SK-N-MC (cell line): ENCODE data around the gene IQSEC3.

ENCODE experiments used
- DNase-seq: peaks from one replicate; pipeline ENCODE4 v3.0.0-alpha.2; 2011; ENCODE audit warnings: low read depth, low spot score
- H3K27ac ChIP-seq: fragments of 200-600 bp; sonication (generic); 2 replicates; pipeline ENCODE4 v1.5.1; 2016; ENCODE audit warnings: mixed run types
- H3K36me3 ChIP-seq: fragments of 200-600 bp; sonication (generic); 2 replicates; pipeline ENCODE4 v1.6.1; 2017; ENCODE audit warnings: antibody characterized with exemption, low read length, mixed read lengths; ENCODE audit not compliant: insufficient read depth
- H3K4me3 ChIP-seq: fragments of 200-600 bp; sonication (generic); 2 replicates; pipeline ENCODE4 v1.5.1; 2016
- H3K9ac ChIP-seq: fragments of 200-600 bp; sonication (generic); 2 replicates; pipeline ENCODE4 v1.8.0; 2017; ENCODE audit warnings: mixed run types, mixed read lengths; ENCODE audit not compliant: insufficient read length
- H3K9me3 ChIP-seq: fragments of 200-600 bp; sonication (generic); 2 replicates; pipeline ENCODE4 v1.6.1; 2017; ENCODE audit warnings: low read depth, mild to moderate bottlenecking, antibody characterized with exemption, low read length, moderate library complexity, mixed read lengths
- EZH2 ChIP-seq: fragments of 200-600 bp; sonication (generic); IDR thresholded peaks from one replicate; pipeline ENCODE4 v1.6.1; 2017; ENCODE audit warnings: antibody characterized with exemption
- FOXP2 ChIP-seq: optimal IDR thresholded peaks from 2 replicates; pipeline ENCODE3; 2011; ENCODE audit warnings: mild to moderate bottlenecking, moderate library complexity; ENCODE audit not compliant: insufficient read depth; ENCODE audit errors: extremely low read length, control extremely low read depth
- POLR2AphosphoS5 ChIP-seq: IDR thresholded peaks from 2 replicates; pipeline ENCODE4 v1.6.1; 2012; ENCODE audit warnings: mild to moderate bottlenecking, low read depth, low read length, borderline replicate concordance

Gene IQSEC3

DNA sequence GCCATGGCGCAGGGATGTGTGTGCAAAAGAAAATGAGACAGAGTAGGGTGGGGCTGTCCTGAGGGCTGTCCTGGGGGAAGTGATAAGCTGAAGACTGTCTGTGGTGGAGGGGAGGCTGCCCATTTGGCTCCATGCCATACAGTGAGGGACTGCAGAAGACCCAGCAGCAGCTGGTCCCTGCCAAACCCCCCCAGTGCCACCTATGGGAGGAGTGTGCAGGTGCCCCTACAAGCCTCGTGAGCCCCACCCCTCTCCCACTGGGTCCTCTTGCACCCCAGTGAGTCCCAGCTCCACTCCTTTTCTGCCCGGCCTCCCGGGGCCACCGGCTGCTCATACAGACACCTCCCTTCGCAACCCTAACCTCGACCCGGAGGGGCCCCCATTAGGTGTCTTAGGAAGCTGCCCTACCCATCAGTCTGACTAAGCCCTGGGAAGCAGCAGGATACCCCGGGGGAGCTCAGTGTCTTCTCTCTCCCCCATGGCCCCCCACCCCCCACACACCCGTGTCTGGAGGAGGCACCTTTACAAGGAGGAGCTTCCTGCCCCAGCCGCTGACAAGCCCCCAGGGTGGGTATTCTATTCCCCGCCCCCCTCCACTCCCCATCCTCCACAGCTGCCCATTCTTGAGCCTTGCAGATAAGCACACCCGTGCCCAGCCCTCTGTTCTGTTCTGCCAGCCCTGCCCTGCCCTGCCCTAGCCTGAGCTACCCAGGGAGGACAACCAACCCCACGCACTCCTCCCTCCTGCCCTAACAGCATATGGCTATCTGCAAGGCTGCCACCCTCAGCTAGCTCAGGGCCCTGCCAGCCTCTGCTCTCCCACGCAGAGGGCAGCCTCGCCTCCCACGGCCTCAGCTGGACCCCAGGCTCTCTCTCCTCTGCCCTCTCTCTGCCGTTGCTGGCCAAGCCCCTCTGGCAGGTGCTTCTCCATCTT is 105.4 kb downstream of the IQSEC3 start:
- Histone ChIP-seq H3K36me3 (no peaks in the 10 kb centered on the region), H3K27ac (no peak overlapping the region), H3K4me3 (no peak overlapping the region), H3K9ac (no peak overlapping the region), H3K9me3 (no peaks in the 10 kb centered on the region)
- no peak for DNase-seq
- TF ChIP-seq POLR2AphosphoS5, result no peak
- no peak for TF ChIP-seq FOXP2
- TF ChIP-seq EZH2, result no peak

DNA sequence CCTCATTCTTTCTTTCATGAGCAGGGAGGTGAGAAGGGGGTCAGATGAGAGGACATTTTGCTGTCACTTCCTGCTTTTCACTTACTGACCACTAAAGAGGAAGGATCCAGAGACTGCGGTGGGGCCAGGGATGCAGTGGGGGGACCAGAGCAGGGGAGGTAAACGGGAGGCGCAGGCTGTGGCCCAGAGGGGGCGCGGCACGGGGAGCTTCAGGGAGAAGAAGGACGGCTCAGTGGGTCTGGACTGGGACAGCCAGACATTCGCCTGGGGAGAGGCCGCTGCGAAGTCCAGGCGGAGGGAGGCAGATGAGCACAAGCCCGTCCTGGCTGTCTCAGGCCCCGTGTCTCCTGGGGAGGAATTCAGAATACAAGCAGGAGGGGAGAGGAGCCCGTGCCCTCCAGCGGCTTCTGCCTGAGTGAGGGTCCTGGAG is 106.2 kb downstream of the IQSEC3 start:
- no peak for DNase-seq
- H3K9ac ChIP-seq, result no peak overlapping the region

DNA sequence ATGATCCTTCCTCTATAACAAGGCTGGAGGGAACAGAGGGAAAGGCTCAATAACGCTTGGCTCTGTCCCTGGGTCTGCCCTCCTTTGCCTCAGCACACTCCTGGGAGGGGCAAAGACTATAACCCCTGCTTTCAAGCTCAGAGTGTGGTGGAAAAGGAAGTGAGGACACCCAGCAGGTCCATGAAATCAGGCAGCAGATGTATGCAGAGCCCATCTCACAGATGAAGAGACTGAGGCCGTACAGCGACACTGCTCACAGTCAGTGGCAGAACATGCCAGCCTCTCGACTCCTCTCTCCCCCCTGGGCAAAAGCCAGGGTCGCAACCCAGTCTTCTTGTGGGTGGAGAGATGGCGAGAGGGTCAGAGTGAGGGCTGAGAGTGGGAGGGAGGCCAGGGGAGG is 107.6 kb downstream of the IQSEC3 start:
- no peak overlapping the region for H3K27ac ChIP-seq
- H3K9me3 ChIP-seq, result no peaks in the 10 kb centered on the region
- DNase-seq, result no peak
- no peaks in the 10 kb centered on the region for H3K36me3 ChIP-seq
- no peak overlapping the region for H3K4me3 ChIP-seq
- no peak overlapping the region for H3K9ac ChIP-seq
- TF ChIP-seq EZH2, result no peak
- no peak for TF ChIP-seq POLR2AphosphoS5
- TF ChIP-seq FOXP2, result no peak

More for the DNA sequence above, 106.2 kb downstream of the IQSEC3 start:
- no peak for TF ChIP-seq POLR2AphosphoS5
- no peak for TF ChIP-seq EZH2
- TF ChIP-seq FOXP2, result no peak
- no peak overlapping the region for H3K4me3 ChIP-seq
- no peak overlapping the region for H3K27ac ChIP-seq
- no peaks in the 10 kb centered on the region for H3K9me3 ChIP-seq
- H3K36me3 ChIP-seq, result no peaks in the 10 kb centered on the region

DNA sequence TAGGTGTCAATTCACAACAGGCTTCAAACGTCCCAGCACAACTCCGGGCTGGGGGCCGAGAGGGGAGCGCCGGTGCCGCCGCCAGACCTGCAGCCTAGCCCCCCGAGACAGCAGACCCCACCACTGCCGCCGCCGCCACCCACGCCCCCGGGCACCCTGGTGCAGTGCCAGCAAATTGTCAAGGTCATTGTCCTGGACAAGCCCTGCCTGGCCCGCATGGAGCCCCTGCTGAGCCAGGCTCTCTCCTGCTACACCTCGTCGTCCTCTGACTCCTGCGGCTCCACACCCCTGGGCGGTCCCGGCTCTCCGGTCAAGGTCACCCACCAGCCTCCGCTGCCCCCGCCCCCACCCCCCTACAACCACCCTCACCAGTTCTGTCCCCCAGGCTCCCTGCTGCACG is 108.0 kb downstream of the IQSEC3 start:
- DNase-seq, result no peak
- H3K4me3 ChIP-seq, result no peak overlapping the region
- H3K27ac ChIP-seq, result no peak overlapping the region
- H3K9ac ChIP-seq, result no peak overlapping the region
- H3K36me3 ChIP-seq, result no peaks in the 10 kb centered on the region
- TF ChIP-seq FOXP2 (no peak), POLR2AphosphoS5 (no peak), EZH2 (no peak)
- no peaks in the 10 kb centered on the region for H3K9me3 ChIP-seq

DNA sequence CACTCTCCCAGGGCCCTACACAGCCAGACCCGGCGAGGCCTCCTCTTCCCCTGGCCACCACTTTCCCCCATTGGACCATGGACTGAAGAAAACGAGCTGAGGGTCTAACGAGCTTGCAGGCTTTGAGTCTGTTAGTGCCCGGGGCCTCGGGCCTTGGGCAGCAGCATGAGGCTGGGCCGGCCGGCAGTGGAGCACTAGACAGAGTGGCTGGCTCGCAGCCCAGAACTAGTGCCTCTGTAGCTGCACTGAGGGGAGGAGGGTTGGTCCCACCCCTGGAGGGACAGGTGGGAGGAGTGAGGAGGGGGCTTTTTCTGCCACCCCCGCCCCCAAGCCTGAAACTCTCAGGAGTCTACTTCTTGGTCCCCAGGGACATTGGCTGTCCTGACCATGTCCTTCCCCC is 108.7 kb downstream of the IQSEC3 start:
- no peak for DNase-seq
- no peak overlapping the region for H3K27ac ChIP-seq

DNA sequence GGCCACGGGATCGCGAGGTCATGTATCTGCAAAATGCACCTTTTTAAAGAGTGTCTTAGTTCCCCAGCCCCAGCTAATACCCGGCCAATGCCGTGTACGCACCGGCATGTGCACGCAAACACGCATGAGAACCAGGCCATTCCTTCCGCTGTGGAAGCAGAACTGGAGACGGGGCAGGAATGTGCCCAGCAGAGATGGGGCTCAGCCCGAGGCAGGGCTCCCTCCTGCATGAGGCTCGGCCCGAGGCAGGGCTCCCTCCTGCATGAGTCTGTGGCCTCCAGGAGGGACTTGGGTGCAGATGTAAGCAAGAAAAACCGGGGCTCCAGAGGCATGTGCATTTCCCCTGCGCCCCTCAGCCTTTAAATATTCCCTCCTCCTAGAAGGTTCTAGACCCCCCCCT is 109.2 kb downstream of the IQSEC3 start:
- no peak for TF ChIP-seq FOXP2
- TF ChIP-seq EZH2, result no peak
- TF ChIP-seq POLR2AphosphoS5, result no peak
- H3K4me3 ChIP-seq, result no peak overlapping the region
- no peak for DNase-seq
- no peak overlapping the region for H3K9ac ChIP-seq
- no peaks in the 10 kb centered on the region for H3K9me3 ChIP-seq
- no peaks in the 10 kb centered on the region for H3K36me3 ChIP-seq
- H3K27ac ChIP-seq, result no peak overlapping the region

More for the DNA sequence above, 108.7 kb downstream of the IQSEC3 start:
- Histone ChIP-seq H3K9ac (no peak overlapping the region), H3K4me3 (no peak overlapping the region), H3K36me3 (no peaks in the 10 kb centered on the region), H3K9me3 (no peaks in the 10 kb centered on the region)
- TF ChIP-seq POLR2AphosphoS5, result no peak
- no peak for TF ChIP-seq FOXP2
- no peak for TF ChIP-seq EZH2

DNA sequence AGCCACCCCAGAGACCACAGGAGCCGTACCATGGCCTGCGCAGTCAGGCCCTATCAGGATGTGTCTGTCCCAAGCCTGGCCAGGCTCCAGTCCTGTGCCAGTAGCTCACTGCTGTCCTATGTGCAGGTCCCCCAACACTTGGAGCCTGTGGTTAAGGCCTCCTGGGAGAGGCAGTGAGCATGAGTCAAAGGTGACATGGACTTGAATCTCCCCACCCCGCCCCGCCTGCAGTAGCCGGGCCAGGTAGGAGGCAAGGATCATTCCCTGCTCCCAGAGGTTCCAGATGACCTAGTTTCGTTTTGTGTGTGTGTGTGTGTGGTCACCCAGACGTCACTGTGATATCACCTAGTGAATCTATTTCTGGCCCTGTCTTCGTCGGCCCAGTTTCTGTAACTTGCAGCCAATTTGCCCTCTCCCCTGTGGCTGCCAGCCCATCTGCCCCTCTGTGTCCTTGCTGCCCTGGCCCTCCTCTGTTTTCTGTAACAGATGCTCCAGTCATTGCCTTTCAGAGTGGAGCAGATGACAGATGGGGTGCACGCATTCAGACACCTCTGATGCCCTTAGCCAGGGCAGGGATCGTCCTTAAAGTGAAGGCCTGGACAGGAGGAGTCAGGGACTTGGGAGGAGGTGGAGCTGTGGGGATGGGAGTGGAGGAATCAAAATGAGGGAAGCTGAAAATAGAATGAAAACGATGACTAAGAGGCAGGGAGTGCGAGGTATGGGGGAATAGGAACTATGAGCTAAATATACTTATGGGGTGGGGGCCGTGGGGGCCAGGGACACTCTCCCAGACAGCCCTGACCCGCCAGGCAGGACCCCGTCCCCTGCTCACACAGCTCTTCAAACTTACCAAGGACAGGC is 110.0 kb downstream of the IQSEC3 start:
- Histone ChIP-seq H3K9ac (no peak overlapping the region), H3K27ac (no peak overlapping the region)
- no peak for DNase-seq

DNA sequence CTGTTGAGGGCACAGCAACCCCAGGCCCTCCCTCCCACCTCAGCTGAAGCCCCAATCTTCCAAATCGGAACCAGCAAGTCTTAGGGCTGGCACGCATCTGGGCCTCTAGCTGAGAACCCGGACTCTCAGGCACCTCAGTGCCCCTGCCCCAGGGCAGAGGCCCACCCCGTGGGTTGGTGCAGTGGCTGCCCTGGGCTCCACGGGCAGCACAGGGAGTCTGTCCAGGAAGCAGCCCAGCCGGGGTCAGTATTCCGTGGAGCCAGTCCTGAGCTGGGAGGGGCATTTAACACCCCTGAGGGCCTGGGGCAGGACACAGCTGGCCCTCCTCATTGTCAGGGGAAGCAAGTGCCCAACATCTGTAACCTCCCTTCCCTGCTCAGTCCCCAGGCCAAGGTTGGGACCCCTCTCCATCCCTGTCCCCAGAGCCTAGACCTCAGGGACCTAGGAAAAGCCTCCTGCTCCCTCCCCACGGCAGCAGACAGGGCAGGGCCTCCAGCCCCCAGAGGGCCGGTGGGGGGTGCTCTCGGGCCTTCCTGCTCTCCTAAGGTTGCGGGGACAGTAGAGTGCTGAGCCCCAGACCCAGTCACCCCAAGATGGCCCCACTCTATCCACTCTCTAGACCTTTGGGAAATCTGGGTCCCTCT is 110.9 kb downstream of the IQSEC3 start:
- Histone ChIP-seq H3K36me3 (no peaks in the 10 kb centered on the region), H3K4me3 (no peak overlapping the region), H3K9ac (no peak overlapping the region), H3K27ac (no peak overlapping the region), H3K9me3 (no peaks in the 10 kb centered on the region)
- TF ChIP-seq FOXP2 (no peak), EZH2 (no peak), POLR2AphosphoS5 (no peak)
- DNase-seq, result no peak

More for the DNA sequence above, 110.0 kb downstream of the IQSEC3 start:
- Histone ChIP-seq H3K4me3 (no peak overlapping the region), H3K36me3 (no peaks in the 10 kb centered on the region), H3K9me3 (no peaks in the 10 kb centered on the region)
- no peak for TF ChIP-seq EZH2
